GM21390 (cell line): ENCODE measurements around the gene TUBA4B.

Experiments
- ATAC-seq: cut with Tn5 transposase; IDR thresholded peaks from one replicate; pipeline ENCODE4 v1.9.1; 2021; ENCODE audit not compliant: unreplicated experiment

Gene TUBA4B

DNA sequence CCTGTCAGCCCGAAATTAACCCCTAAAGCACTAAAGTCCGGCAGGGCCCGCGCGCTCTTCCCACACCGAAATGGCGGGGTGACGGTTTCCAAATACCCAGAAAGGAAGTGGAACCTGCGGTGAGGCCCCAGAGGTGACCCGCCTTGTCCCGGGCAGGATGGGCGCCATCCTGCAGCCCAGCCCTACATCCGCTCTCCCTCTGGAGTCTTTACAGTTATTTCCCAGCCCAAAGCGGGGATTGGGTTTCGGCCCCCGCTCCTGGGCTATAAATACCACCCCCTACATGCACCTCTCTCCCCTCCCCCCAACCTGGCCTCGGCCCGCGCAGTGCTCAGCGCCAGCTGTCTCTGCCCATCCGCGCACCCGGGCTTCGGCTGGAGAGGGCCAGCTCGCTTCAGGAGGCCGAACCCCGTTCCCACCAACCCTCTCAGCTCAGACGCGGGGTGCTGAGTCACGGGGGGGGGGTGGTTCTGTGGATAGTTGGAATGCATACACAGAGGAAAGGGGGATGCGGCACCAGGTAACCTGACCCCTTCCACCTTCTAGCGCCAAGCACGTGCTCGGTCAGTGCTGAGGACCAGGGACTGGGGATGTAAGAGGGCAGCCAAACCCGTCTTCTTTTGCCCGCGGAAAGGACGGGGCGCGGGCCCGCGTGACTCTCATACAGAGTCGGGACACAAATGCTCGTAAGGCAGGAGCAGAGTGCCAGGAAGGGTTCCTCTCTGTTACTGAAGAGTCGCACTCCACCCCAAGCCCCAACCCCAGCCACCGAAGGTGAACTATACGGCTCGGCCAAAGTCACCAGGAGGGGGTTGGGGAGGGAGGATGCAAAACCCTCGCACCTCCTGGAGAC lies at the start of gene TUBA4B:
TUBA4B (plus strand) TSS at position 344 of the 853 bp plus-strand sequence; CDS start at position 509, 165 bp downstream.
- peak; percentile 8 for ATAC-seq

DNA sequence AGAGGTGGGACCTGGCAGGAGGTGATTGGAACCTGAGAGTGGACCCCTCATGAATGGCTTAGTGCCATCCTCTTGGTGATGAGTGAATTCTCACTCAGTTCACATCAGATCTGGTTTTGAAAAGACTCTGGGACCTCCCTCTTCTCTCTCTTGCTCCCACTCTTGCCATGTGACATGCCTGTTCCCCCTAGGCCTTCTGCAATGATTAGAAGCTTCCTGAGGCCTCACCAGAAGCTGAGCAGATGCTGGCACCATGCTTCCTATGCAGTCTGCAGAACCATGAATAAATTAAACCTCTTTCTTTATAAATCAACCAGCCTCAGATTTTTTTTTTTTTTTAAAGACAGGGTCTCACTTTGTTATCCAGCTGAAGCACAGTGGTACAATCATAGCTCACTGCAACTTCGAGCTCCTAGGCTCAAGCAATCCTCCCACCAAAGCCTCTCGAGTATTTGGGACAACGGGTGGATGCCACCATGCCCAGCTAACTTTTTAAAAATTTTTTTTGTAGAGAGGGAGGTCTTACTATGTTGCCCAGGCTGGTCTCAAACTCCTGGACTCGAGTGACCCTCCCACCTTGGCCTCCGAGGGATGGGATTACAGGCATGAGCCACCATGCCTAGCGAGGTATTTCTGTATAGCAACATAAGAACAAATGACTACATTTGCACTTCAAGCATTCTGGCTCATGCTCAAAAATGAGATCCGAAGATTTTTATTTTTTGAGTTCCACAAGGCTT lies 48.4 kb upstream of the TUBA4B start:
- no peak for ATAC-seq

- no peak for ATAC-seq
These were observed 47.9 kb upstream of the TUBA4B start for GRCh38 chr2:219205165-219205538.

DNA sequence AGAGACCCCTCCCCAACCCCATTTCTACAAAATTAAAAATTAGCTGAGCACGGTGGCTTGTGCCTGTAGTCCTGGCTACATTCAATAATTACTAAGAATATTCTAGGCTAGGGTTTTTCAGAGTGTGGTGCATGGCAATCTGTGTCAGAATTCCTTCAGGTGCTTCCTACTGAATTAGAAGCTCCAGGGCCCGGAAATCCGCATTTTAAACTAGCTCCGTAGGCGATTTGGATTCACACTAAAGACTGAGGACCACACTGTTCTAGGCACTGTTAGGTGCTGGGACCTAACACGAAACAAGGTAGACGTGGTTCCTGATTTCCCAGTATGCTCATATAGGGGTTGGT lies 47.1 kb upstream of the TUBA4B start:
- no peak for ATAC-seq

DNA sequence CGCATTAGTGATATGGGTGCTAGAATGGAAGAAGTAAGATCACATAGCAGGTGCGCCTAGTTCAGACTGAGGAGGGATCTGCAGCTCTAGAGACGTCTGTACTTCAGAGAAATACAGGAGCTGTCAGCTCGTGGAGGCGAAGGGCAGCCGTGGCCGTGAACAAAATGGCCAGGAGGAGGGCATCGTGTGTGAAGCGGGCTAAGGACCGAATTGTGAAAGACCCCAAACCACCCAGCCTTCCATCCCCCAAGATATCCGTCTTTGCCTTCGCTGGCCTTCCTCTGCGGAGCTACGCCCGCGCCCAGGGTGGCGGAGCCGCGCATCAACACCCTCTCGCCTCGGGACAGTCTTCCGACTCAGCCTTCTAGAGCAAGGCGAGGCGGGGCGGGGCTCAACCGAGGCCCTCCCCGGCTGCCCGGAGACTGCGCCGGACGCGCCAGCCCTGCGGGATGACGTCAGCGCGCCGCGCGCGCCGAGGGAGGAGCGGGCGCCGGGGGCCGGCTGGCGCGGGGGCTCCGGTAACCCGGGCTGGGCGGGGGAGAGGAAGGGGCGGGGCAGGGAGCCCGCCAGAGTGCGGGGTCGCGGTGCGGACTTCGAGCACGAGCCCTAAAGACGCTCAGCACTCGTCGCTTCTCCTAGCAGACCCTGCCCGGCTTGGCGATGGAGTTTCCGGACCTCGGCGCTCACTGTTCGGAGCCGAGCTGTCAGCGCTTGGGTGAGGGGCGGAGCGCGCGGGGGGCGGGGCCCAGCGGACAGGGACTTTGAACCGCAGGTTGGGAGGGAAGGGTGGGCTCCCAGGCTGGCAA lies 46.5 kb upstream of the TUBA4B start, which contains the start of gene ZFAND2B:
ZFAND2B (plus strand) TSS at position 455 of the 806 bp plus-strand sequence; CDS start at position 661, 206 bp downstream.
- peak; percentile 97 for ATAC-seq

DNA sequence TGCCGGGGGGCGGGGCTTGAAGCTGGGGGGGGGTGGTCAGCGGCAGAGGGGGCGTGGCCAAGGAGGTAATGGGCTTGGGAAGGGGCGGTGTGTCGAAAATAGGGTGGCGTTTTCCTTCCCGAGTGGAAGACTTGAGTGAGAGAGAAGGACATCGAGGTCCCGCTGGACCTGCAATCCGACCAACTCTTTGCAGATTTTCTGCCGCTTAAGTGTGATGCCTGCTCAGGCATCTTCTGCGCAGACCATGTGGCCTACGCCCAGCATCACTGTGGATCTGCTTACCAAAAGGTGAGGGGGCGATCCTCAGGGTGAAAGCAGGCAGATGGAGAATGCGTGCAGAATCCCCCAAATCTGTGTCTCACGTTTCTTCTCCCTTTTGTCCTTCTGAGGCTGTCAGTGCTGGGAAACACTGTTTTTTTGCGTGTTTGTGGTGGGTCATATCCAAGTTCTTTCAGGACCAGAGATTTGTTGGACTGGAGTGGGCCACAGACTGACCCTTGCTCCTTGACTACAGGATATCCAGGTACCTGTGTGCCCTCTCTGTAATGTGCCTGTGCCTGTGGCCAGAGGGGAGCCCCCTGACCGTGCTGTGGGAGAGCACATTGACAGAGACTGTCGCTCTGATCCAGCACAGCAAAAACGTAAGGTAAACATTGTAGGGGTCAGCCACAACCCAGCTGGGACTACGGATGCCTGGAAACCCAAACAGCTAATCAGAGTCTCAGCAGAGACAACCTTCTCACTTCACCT lies 45.7 kb upstream of the TUBA4B start:
- no peak for ATAC-seq

- ATAC-seq, result no peak
These were observed 44.9 kb upstream of the TUBA4B start for GRCh38 chr2:219207884-219208740.

DNA sequence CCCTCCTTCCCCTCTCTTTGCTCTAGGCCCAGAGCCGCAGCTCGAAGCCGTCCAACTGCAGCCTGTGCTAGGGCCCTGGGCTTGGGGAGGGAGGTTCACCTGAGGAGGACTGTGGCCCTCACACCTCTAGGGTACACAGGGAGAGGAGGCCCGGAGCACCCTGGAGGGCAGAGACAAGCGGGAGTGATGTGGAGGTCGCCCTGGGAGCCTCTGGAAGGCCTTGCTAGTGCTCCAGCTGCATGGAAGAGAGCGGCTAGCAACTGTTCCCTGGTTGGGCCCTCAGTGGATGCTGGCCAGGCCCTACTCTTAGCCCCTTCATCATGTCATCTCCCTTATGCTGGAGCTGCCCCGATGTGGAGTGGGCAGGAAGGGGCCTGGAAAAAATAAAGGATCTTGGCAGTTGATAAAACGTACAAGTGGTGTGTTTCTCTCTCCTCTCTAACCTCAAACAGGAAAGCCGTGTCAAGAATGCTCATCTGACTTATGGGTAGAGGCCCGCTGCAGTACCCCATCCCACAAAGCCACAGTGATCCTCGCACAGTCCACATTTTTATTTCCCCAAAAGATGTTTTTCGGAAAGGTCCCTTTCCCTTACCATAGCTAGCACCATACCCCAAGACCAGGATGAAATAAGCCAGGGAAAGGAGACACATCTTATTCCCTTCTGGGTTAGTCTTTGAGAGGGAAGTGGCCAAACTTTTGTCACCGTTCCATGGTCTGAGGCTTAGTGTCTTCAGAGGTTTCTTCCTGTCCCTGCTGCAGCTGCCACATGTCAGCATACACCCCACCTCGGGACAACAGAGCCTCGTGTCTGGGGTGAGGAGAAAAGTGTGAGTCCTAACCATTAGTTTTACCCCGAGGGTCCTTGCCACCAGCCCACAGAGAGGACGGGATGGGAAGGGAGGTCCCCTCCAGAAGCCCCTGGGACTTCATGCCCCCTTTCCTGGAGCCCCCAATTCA lies 43.5 kb upstream of the TUBA4B start:
- no peak for ATAC-seq

- ATAC-seq, result no peak
These were observed 42.7 kb upstream of the TUBA4B start for GRCh38 chr2:219210196-219210885.

DNA sequence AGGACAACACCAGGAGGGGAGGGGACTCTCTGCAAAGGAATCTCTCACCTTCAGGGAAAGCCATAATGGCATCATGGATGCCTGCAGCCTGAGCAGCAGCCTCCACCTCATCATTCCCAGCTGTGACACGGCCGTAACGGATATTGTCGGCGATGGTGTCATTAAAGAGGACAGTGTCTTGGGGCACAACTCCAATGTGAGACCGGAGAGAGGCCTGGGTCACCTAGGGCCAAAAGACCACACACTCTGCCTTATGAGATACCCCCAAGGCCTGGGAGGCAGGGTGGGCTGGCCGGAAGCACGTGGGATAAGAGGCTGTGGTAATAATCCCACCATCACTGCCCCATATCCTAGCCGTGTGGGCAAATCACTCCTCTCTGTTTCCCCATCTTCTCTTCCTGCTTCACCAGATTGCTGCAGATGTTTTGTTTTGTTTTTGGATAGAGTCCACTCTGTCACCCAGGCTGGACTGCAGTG lies 42.1 kb upstream of the TUBA4B start:
- no peak for ATAC-seq

GRCh38 chr2:219213026-219213415 lies 40.0 kb upstream of the TUBA4B start:
- no peak for ATAC-seq

DNA sequence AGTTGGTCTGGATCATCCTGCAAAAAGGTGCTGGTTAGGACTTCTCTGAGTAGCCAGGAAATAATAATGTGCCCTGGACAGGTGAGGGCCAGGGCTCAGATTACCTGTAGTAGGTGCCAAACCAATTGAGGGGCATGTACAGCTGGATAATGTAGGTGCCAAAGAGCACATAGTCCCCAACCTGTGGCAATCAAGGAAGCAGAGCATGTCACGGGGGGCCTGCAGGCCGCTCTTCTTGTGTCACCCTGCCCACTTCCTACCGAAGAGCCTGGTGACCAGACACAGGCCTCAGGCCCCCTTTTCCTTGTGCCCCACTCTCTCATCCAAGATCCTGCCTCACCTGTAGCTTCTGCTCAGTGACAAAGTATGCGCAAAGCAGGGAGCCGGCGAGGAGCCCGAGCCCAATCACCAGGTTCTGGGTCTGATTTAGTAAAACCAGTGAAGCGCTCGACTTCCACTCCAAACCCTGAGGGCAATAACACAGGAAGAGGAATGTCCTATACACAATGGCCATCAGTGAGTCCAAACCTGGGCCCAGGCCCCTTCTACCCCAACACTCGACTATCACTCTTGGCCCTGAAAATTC lies 39.5 kb upstream of the TUBA4B start:
- ATAC-seq, result no peak

DNA sequence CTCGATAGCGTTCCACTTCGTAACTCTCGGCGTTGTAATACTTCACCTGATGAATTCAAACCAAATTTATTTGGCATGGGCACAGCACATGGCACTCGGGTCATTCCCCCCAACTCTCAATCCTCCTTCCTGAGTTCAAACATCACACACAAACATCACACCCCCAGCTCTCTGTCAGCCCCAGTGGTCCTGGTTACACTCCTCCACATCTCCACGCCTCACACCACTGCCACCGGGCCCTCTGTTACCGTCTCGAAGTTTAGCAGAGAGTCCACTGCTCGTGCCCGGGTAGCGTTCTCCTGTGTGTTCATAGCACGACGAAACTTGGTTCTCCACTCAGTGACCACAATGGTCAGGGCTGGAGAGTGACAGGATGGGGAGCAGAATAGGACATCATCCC lies 38.9 kb upstream of the TUBA4B start:
- no peak for ATAC-seq

- ATAC-seq, result no peak
These were observed 38.3 kb upstream of the TUBA4B start for GRCh38 chr2:219214786-219215185.

GRCh38 chr2:219215871-219216534 lies 37.0 kb upstream of the TUBA4B start:
- no peak for ATAC-seq

- no peak for ATAC-seq
These were observed 36.5 kb upstream of the TUBA4B start for GRCh38 chr2:219216535-219216915.

GRCh38 chr2:219218217-219218731 lies 34.8 kb upstream of the TUBA4B start:
- peak; percentile 35 for ATAC-seq
